HG03175 (cell line): ENCODE results near the gene SLC15A4.

Experiments used
- ATAC-seq: cut with Tn5 transposase; IDR thresholded peaks from one replicate; pipeline ENCODE4 v1.9.1; 2021; ENCODE audit warnings: mild to moderate bottlenecking, moderate library complexity; ENCODE audit not compliant: unreplicated experiment

Gene SLC15A4

GRCh38 chr12:128763395-128763794, 60.4 kb downstream of the SLC15A4 start:
- ATAC-seq: no peak

- no peak for ATAC-seq
These were observed 62.4 kb downstream of the SLC15A4 start for GRCh38 chr12:128761379-128761790.

GRCh38 chr12:128755566-128755965, 68.2 kb downstream of the SLC15A4 start:
- no peak for ATAC-seq

- no peak for ATAC-seq
These were observed 69.5 kb downstream of the SLC15A4 start for GRCh38 chr12:128754275-128754674.

- no peak for ATAC-seq
These were observed 70.3 kb downstream of the SLC15A4 start for GRCh38 chr12:128753438-128753837.

GRCh38 chr12:128752386-128752785, 71.4 kb downstream of the SLC15A4 start:
- ATAC-seq: no peak

GRCh38 chr12:128747441-128747840, 76.3 kb downstream of the SLC15A4 start:
- no peak for ATAC-seq

GRCh38 chr12:128745772-128746689, 77.7 kb downstream of the SLC15A4 start:
- no peak for ATAC-seq

- ATAC-seq: no peak
These were observed 79.8 kb downstream of the SLC15A4 start for GRCh38 chr12:128743916-128744315.
